Measurements from ENCODE around the gene CFAP141.

The CFAP141 gene

DNA sequence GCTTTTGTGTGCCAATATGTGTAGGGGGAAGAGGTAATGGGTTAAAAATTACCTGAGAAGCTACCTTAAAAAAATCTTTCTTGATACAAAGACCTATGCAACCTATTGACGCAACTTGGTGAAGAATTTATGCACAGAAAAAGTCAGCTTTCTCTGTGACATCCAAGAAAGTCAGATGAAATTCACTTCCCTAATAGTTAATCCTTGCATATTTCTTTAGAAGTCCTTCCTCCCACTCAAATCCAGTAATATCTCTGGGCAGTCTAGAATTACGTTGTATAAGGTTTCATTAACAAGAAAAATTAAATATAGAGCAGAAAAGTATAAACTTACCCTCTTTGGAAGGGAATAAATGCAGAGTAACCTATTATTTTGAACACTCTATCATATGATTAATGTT lies 17.5 kb upstream of the CFAP141 start:
- H3K4me3 ChIP-seq (ENCODE audit: low read length), result peak overlapping the region; percentile 91
- no peak overlapping the region for H3K27ac ChIP-seq (ENCODE audit: low read depth, low read length)
- no peaks in the 10 kb centered on the region for H3K27me3 ChIP-seq (ENCODE audit: insufficient read depth, low read length)
- H3K4me1 ChIP-seq (ENCODE audit: insufficient read depth, low read length), result peaks cover 23% of the 10 kb centered on the region
- peak overlapping the region; percentile 21; the same call in 1 of the 2 replicates for H3K9ac ChIP-seq (ENCODE audit: low read depth, low read length)
- no peaks in the 10 kb centered on the region for H3K9me3 ChIP-seq (ENCODE audit: insufficient read depth, low read depth, low read length)
- 100% methylated on average over 1 of the region's 2 CpGs for WGBS
- H3K36me3 ChIP-seq (ENCODE audit: insufficient read depth, low read length), result peaks cover 57% of the 10 kb centered on the region

DNA sequence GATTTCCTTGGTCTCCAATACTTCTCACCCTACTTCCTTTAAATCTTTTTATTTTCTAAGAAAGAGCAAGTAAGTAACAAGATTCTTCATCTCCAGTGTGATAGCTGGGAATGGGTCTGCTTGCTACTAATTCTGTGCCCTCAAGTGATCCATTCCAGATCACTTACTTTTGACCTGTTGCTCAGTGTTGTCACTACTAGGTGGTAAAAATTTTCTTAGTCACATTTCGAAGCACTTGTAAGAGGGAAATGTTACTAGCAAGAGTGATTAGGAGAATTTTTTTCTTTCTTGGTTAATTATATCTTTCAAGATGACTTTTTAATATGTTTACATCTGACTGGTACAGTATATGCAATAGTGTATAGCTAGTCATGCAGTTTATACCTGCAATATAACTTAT lies 16.8 kb upstream of the CFAP141 start:
- peak overlapping the region; percentile 91 for H3K4me3 ChIP-seq (ENCODE audit: low read length)
- 86% methylated on average over 1 of the region's 1 CpG for WGBS
- H3K9ac ChIP-seq (ENCODE audit: low read depth, low read length), result no peak overlapping the region
- no peaks in the 10 kb centered on the region for H3K27me3 ChIP-seq (ENCODE audit: insufficient read depth, low read length)
- peaks cover 58% of the 10 kb centered on the region for H3K36me3 ChIP-seq (ENCODE audit: insufficient read depth, low read length)
- peaks cover 29% of the 10 kb centered on the region for H3K4me1 ChIP-seq (ENCODE audit: insufficient read depth, low read length)
- no peaks in the 10 kb centered on the region for H3K9me3 ChIP-seq (ENCODE audit: insufficient read depth, low read depth, low read length)
- no peak overlapping the region for H3K27ac ChIP-seq (ENCODE audit: low read depth, low read length)

DNA sequence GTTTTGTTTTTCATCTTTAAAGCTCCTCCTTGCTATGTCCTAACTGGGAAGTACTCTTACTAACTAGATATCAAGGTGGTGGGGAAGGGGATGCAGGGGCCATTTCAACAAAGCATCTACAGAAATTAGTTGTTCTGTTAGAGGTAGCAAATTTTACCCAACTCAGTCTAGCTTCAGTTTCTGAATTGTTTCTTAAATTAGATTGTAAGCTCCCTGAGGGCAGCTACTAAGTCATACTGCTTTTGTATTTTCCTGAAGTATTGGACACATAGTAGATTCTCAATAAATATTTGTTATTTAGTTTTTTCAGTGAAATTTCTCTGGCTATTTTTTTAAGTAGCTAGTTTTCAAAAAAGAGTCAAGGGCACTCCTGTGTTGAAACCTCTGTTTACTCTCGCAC lies 16.4 kb upstream of the CFAP141 start:
- no peaks in the 10 kb centered on the region for H3K27me3 ChIP-seq (ENCODE audit: insufficient read depth, low read length)
- H3K27ac ChIP-seq (ENCODE audit: low read depth, low read length), result no peak overlapping the region
- H3K9me3 ChIP-seq (ENCODE audit: insufficient read depth, low read depth, low read length), result no peaks in the 10 kb centered on the region
- peak overlapping the region; percentile 93; the same call in 1 of the 2 replicates for H3K9ac ChIP-seq (ENCODE audit: low read depth, low read length)
- H3K4me3 ChIP-seq (ENCODE audit: low read length), result peak overlapping the region; percentile 91
- peaks cover 29% of the 10 kb centered on the region for H3K4me1 ChIP-seq (ENCODE audit: insufficient read depth, low read length)
- peaks cover 58% of the 10 kb centered on the region for H3K36me3 ChIP-seq (ENCODE audit: insufficient read depth, low read length)
- WGBS, result 92% methylated on average over 1 of the region's 1 CpG

DNA sequence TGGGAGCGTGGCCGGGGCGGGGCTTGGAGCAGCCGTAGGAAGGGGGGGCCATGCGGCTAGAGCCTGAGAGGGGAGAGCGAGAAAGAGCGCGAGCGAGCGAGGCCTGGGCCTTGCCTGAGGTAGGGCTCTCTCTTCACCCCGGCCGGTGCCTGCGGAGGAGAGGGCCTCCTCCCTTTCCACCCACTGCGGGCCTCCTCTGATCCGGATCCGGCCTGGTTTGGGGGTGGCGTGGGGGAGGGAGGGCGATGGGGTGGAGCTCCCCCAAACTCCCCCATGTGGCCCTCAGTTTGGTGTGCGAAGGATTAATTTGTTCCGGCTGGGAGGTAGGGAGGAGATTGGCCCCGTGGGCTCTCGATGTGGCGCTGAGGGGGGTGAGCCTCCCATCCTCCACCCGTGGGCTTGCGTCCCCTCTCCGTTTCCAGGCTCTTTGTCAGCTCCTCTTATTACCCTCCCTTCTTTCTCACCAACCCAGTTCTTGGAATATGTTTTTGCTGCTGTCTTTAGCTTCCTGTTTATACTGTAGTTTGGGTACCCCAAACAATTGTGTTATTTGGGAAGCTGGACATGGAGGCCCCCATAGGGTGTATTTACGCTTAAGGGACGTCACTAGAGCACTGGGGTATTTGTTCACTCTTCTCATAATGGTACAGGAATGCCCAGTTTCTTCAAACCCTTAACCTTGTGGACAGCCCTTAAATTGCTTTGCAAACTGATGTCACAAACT lies 15.3 kb upstream of the CFAP141 start:
- peak overlapping the region; percentile 91 for H3K4me3 ChIP-seq (ENCODE audit: low read length)
- WGBS, result 2% methylated on average over 21 of the region's 28 CpGs
- H3K4me1 ChIP-seq (ENCODE audit: insufficient read depth, low read length), result peaks cover 29% of the 10 kb centered on the region
- no peaks in the 10 kb centered on the region for H3K9me3 ChIP-seq (ENCODE audit: insufficient read depth, low read depth, low read length)
- H3K9ac ChIP-seq (ENCODE audit: low read depth, low read length), result peak overlapping the region; percentile 93
- peaks cover 58% of the 10 kb centered on the region for H3K36me3 ChIP-seq (ENCODE audit: insufficient read depth, low read length)
- H3K27me3 ChIP-seq (ENCODE audit: insufficient read depth, low read length), result no peaks in the 10 kb centered on the region
- peak overlapping the region; percentile 89 for H3K27ac ChIP-seq (ENCODE audit: low read depth, low read length)

DNA sequence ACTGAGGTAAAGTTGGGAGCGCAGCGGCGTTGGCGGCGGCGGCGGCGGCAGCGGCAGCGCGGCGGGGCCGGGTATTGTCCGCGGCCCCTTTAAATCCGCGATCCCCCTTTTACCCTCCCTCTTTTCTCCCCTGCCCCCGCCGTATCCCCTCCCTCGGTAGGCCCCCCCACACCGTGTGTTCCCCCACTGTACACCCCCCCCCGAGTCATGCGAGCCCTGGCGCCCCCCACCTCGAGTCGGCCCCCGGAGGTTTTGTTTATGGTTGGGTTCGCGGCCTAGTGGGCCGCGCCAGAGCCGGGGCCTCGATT lies 14.8 kb upstream of the CFAP141 start:
- Histone ChIP-seq H3K9me3 (ENCODE audit: insufficient read depth, low read depth, low read length) (no peaks in the 10 kb centered on the region), H3K9ac (ENCODE audit: low read depth, low read length) (peak overlapping the region; percentile 93), H3K4me1 (ENCODE audit: insufficient read depth, low read length) (peaks cover 29% of the 10 kb centered on the region), H3K4me3 (ENCODE audit: low read length) (peak overlapping the region; percentile 91), H3K27me3 (ENCODE audit: insufficient read depth, low read length) (no peaks in the 10 kb centered on the region), H3K27ac (ENCODE audit: low read depth, low read length) (peak overlapping the region; percentile 89), H3K36me3 (ENCODE audit: insufficient read depth, low read length) (peaks cover 52% of the 10 kb centered on the region)
- 0% methylated on average over 27 of the region's 33 CpGs for WGBS

DNA sequence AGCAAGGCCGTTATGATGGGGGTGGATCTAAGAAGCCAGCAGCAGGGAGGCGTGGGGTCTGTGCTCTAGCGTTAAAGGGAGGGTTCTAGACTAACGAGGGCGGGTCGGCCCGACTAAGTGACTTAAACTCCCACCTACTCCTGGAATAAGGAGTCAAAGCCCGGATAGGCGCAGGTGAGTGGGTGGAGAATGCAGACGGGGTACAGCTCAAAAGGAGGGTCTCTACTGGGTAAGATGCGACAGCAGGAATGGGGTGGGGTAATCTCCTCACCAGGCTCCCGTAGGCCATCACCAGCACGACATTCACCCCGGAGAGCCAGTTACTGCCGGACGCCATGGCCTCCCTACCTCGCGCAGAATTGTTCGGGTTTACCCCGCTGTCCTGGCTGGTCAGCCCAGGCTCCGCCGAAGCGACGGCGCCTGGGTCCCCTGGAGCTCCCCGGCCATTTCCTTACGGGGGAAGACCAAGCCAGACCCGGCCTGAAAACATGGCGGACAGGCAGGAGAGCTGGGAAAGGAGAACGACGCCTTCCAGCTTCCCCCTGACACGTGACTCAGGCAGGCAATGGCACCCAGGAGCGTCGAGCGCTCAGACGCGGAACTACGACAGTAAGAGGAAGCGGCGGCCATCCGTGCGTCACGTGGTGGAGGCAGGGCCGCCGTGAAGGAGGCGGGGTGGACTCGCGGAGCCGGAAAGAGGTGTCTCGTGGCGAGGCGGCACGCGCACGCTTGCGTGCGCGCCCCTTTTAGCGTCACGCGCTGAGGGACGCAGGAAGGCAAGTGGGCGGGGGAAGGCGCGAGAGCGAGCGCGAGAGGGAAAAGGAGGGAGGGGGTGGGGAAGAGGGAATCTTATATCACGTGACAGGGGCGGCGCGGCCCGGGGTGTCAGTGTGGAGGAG lies 14.2 kb upstream of the CFAP141 start, which contains the start of gene UBAP2L:
Gene UBAP2L (plus strand): TSS at position 885 of the 899 bp plus-strand sequence. CDS start 4,169 bp downstream, outside the sequence.
- H3K27ac ChIP-seq (ENCODE audit: low read depth, low read length), result peak within 1 kb of the TSS; percentile 100
- H3K36me3 ChIP-seq (ENCODE audit: insufficient read depth, low read length), result peaks cover 47% of the 10 kb centered on the region
- H3K9me3 ChIP-seq (ENCODE audit: insufficient read depth, low read depth, low read length), result no peaks in the 10 kb centered on the region
- peak within 1 kb of the TSS; percentile 99 for H3K9ac ChIP-seq (ENCODE audit: low read depth, low read length)
- WGBS, result under 1% methylated on average over 73 of the region's 73 CpGs
- peaks cover 29% of the 10 kb centered on the region for H3K4me1 ChIP-seq (ENCODE audit: insufficient read depth, low read length)
- no peaks in the 10 kb centered on the region for H3K27me3 ChIP-seq (ENCODE audit: insufficient read depth, low read length)
- H3K4me3 ChIP-seq (ENCODE audit: low read length), result peak within 1 kb of the TSS; percentile 91

DNA sequence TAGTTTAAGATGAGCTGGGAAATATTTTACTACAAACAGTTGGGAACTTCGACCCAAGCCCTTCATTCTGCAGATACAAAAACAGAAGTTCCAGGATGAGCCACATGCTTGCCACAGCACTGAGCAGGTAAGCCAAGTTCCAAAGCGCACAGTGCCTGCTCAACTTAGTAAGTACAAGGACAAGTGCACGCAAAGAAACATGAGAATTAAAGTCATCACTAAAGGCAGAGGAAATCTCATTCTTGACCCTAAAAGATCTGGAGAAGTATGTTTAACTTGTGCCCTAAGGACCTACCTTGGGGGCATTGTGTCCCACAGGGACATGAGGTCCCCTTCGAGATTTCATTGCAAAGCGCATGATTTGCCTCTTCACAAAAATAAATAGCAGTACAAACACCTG lies 13.4 kb upstream of the CFAP141 start:
- Histone ChIP-seq H3K4me3 (ENCODE audit: low read length) (peak overlapping the region; percentile 91), H3K9me3 (ENCODE audit: insufficient read depth, low read depth, low read length) (no peaks in the 10 kb centered on the region), H3K27me3 (ENCODE audit: insufficient read depth, low read length) (no peaks in the 10 kb centered on the region), H3K9ac (ENCODE audit: low read depth, low read length) (peak overlapping the region; percentile 99), H3K4me1 (ENCODE audit: insufficient read depth, low read length) (peaks cover 29% of the 10 kb centered on the region), H3K36me3 (ENCODE audit: insufficient read depth, low read length) (peaks cover 44% of the 10 kb centered on the region), H3K27ac (ENCODE audit: low read depth, low read length) (peak overlapping the region; percentile 100)
- 27% methylated on average over 5 of the region's 5 CpGs for WGBS

DNA sequence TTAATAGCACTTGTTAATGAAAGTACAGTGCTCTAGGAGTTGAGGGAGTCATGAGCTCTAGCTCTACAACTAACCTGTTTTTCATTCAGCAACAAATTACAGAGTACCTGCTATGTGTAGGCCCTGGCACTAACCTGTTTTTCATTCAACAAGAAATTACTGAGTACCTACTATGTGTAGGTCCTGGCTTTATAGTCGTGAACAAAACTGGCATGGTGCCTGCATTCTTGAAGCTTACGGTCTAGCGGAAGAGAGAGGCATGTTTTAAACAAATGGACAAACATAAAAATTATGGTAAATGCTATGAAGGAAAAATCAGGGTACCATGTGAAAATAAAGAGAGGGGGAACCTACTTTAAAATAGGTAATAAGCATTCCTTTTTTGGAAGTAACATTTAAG lies 12.4 kb upstream of the CFAP141 start:
- H3K27ac ChIP-seq (ENCODE audit: low read depth, low read length), result peak overlapping the region; percentile 19; the same call in 1 of the 2 replicates
- 99% methylated on average over 3 of the region's 3 CpGs for WGBS
- H3K9ac ChIP-seq (ENCODE audit: low read depth, low read length), result peak overlapping the region; percentile 1; the same call in 1 of the 2 replicates
- no peaks in the 10 kb centered on the region for H3K27me3 ChIP-seq (ENCODE audit: insufficient read depth, low read length)
- peaks cover 47% of the 10 kb centered on the region for H3K36me3 ChIP-seq (ENCODE audit: insufficient read depth, low read length)
- H3K9me3 ChIP-seq (ENCODE audit: insufficient read depth, low read depth, low read length), result no peaks in the 10 kb centered on the region
- peak overlapping the region; percentile 91 for H3K4me3 ChIP-seq (ENCODE audit: low read length)
- H3K4me1 ChIP-seq (ENCODE audit: insufficient read depth, low read length), result peaks cover 22% of the 10 kb centered on the region

DNA sequence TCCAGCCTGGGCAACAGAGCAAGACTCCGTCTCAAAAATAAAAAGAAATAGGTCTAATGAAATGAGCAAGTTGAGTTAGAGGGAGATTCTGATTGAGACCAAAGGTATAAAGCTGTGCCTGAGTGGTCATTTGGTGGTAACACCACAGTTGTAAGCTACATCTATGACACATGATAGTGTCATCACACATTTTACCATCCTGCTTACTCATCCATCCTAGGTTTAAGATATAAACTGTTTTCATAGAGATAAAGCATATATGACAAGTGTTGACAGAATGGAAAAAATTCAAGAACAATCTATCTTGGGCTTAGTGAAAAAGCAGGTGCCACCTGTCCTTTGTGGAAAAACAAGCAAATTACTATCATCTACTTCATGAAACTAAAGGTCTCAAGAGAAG lies 7.1 kb upstream of the CFAP141 start:
- Histone ChIP-seq H3K9ac (ENCODE audit: low read depth, low read length) (no peak overlapping the region), H3K4me3 (ENCODE audit: low read length) (no peak overlapping the region), H3K27me3 (ENCODE audit: insufficient read depth, low read length) (no peaks in the 10 kb centered on the region), H3K36me3 (ENCODE audit: insufficient read depth, low read length) (peaks cover 82% of the 10 kb centered on the region), H3K9me3 (ENCODE audit: insufficient read depth, low read depth, low read length) (no peaks in the 10 kb centered on the region), H3K4me1 (ENCODE audit: insufficient read depth, low read length) (peaks cover 2% of the 10 kb centered on the region; the same call in 1 of the 2 replicates), H3K27ac (ENCODE audit: low read depth, low read length) (no peak overlapping the region)
- 97% methylated on average over 1 of the region's 1 CpG for WGBS

DNA sequence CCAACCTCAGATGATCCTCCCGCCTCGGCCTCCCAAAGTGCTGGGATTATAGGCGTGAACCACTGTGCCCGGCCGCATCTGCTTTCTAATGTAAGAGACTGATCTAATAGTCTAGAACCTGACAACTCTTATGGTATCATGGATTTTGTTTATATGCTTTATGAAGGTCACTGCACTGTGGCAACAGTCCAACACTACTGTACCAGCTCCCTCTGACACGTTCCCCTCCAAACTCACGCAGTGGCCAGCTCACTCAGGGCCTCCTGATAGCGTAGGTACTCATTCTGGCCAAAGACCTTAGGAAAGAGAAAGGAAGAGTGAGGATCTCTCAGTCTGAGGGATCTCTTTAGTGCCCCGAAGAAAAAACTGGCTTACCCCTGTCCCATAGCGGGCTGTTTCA lies 6.0 kb upstream of the CFAP141 start:
- Histone ChIP-seq H3K9ac (ENCODE audit: low read depth, low read length) (no peak overlapping the region), H3K9me3 (ENCODE audit: insufficient read depth, low read depth, low read length) (no peaks in the 10 kb centered on the region), H3K27me3 (ENCODE audit: insufficient read depth, low read length) (no peaks in the 10 kb centered on the region), H3K27ac (ENCODE audit: low read depth, low read length) (no peak overlapping the region), H3K36me3 (ENCODE audit: insufficient read depth, low read length) (peaks cover 81% of the 10 kb centered on the region), H3K4me3 (ENCODE audit: low read length) (no peak overlapping the region), H3K4me1 (ENCODE audit: insufficient read depth, low read length) (no peaks in the 10 kb centered on the region)
- 97% methylated on average over 10 of the region's 10 CpGs for WGBS

DNA sequence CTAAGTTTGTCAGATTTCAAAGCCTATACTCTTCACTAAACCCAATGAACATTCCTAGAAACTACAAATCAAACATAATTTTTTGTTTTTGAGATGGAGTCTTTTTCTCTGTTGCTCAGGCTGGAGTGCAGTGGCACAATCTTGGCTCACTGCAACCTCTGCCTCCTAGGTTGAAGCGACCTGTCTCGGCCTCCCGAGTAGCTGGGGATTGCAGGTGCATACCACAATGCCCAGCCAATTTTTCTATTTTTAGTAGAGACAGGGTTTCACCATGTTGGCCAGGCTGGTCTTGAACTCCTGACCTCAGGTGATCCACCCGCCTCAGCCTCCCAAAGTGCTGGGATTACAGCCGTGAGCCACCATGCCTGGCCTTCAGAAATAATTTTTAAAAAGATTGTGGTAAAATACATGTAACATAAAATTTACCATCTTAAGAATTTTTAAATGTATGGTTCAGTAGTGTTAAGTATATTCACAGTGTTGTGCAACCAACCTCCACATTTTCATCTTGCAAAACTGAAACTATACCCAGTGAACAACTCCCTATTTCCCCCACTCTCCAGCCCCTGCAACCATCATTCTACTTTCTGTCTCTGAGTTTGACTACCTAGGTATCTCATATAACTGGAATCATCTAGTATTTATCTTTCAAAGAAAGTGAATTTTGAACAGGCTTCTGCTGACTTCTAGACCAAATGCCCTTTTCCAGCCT lies 2.7 kb upstream of the CFAP141 start:
- Histone ChIP-seq H3K4me1 (ENCODE audit: insufficient read depth, low read length) (no peaks in the 10 kb centered on the region), H3K36me3 (ENCODE audit: insufficient read depth, low read length) (peaks cover 77% of the 10 kb centered on the region), H3K9ac (ENCODE audit: low read depth, low read length) (no peak overlapping the region), H3K9me3 (ENCODE audit: insufficient read depth, low read depth, low read length) (no peaks in the 10 kb centered on the region), H3K4me3 (ENCODE audit: low read length) (no peak overlapping the region), H3K27me3 (ENCODE audit: insufficient read depth, low read length) (no peaks in the 10 kb centered on the region), H3K27ac (ENCODE audit: low read depth, low read length) (no peak overlapping the region)
- WGBS, result 91% methylated on average over 4 of the region's 5 CpGs

All from HUES64 (cell line).